IMR-90 (cell line): ENCODE data around the gene PSMA2.
"Not testable (repeated sequence)": the region's sequence is repeated elsewhere in the genome, so short reads cannot be mapped to it uniquely, and the experiment has no call there.

ENCODE experiments used
- CEBPB ChIP-seq: IDR thresholded peaks from 2 replicates; pipeline ENCODE4 v1.6.1; 2012; ENCODE audit warnings: low read depth, low read length, improper control_type of control experiment
- CTCF ChIP-seq: conservative IDR thresholded peaks from 2 replicates; pipeline ENCODE4 v1.5.1; 2012; ENCODE audit warnings: mild to moderate bottlenecking, low read depth, low read length, improper control_type of control experiment
- MAFK ChIP-seq: IDR thresholded peaks from 2 replicates; pipeline ENCODE4 v1.6.1; 2012; ENCODE audit warnings: low read depth, low read length, improper control_type of control experiment
- POLR2A ChIP-seq: IDR thresholded peaks from 2 replicates; pipeline ENCODE4 v1.6.1; 2012; ENCODE audit warnings: mild to moderate bottlenecking, low read depth, low read length
- RFX5 ChIP-seq: IDR thresholded peaks from 2 replicates; pipeline ENCODE4 v1.8.0; 2012; ENCODE audit warnings: low read depth, mild to moderate bottlenecking, low read length, moderate library complexity

- not testable (repeated sequence) for TF ChIP-seq CTCF, MAFK, POLR2A, CEBPB, RFX5
Measured at GRCh38 chr7:42885183-42885582, 46.8 kb downstream of the PSMA2 start.
